Karpas-422 (cell line): ENCODE results near the gene DLL4. TPM values are rescaled to one million over a fixed set of nuclear protein-coding genes. Genes with fewer than 3 reads are reported as not detected.

ENCODE experiments used
- DNase-seq: peaks from one replicate; pipeline ENCODE4 v3.0.0-alpha.2; 2015
- H2AFZ ChIP-seq: fragments of 200-600 bp; sonication (generic); 2 replicates; pipeline ENCODE4 v1.6.1; 2014; ENCODE audit warnings: antibody characterized with exemption, low read length, mixed read lengths
- H3K27ac ChIP-seq: fragments of 200-600 bp; sonication (generic); 2 replicates; pipeline ENCODE4 v1.5.1; 2014; ENCODE audit warnings: mild to moderate bottlenecking, low read length, moderate library complexity
- H3K27me3 ChIP-seq: fragments of 200-600 bp; sonication (generic); 2 replicates; pipeline ENCODE4 v1.6.1; 2014; ENCODE audit warnings: low read length, mixed read lengths
- H3K36me3 ChIP-seq: fragments of 200-600 bp; sonication (generic); 2 replicates; pipeline ENCODE4 v1.6.1; 2014; ENCODE audit warnings: low read length, mixed read lengths; ENCODE audit not compliant: insufficient read depth
- H3K4me1 ChIP-seq: fragments of 200-600 bp; sonication (generic); 2 replicates; pipeline ENCODE4 v1.6.1; 2014; ENCODE audit warnings: mild to moderate bottlenecking, low read length, mixed read lengths
- H3K4me2 ChIP-seq: fragments of 200-600 bp; sonication (generic); 2 replicates; pipeline ENCODE4 v1.6.1; 2014; ENCODE audit warnings: low read length, low read depth, mild to moderate bottlenecking; ENCODE audit not compliant: poor library complexity, severe bottlenecking
- H3K4me3 ChIP-seq: fragments of 200-600 bp; sonication (generic); 2 replicates; pipeline ENCODE4 v1.5.1; 2014; ENCODE audit warnings: mild to moderate bottlenecking, antibody characterized with exemption, low read length, mixed read lengths
- H3K79me2 ChIP-seq: fragments of 200-600 bp; sonication (generic); 2 replicates; pipeline ENCODE4 v1.6.1; 2014; ENCODE audit warnings: mild to moderate bottlenecking, low read length, mixed read lengths
- H3K9ac ChIP-seq: fragments of 200-600 bp; sonication (generic); 2 replicates; pipeline ENCODE4 v1.6.0; 2014; ENCODE audit warnings: low read length
- H3K9me2 ChIP-seq: fragments of 200-600 bp; sonication (generic), shearing (Covaris generic); replicated peaks from 2 replicates; pipeline ENCODE4 v1.6.0; 2014; ENCODE audit warnings: mild to moderate bottlenecking, low read length, moderate library complexity; ENCODE audit not compliant: insufficient read depth
- H3K9me3 ChIP-seq: fragments of 300-700, 200-600 bp; sonication (generic); 2 replicates; pipeline ENCODE4 v1.6.1; 2014; ENCODE audit warnings: low read length, mixed read lengths
- H4K20me1 ChIP-seq: fragments of 200-600 bp; sonication (generic); 2 replicates; pipeline ENCODE4 v1.6.1; 2014; ENCODE audit warnings: mild to moderate bottlenecking, antibody characterized with exemption, low read length, low read depth; ENCODE audit not compliant: insufficient read depth
- total RNA-seq: library from RNA; depleted of rRNA; stranded (reverse); fragments of >200 nt; shearing (Covaris generic); gene quantifications from 2 replicates; pipeline ENCODE4 v1.2.3, GENCODE V29; 2014; ENCODE audit warnings: low replicate concordance

The DLL4 gene
- total RNA-seq, 1 experiment from 2014 or later = not detected

DNA sequence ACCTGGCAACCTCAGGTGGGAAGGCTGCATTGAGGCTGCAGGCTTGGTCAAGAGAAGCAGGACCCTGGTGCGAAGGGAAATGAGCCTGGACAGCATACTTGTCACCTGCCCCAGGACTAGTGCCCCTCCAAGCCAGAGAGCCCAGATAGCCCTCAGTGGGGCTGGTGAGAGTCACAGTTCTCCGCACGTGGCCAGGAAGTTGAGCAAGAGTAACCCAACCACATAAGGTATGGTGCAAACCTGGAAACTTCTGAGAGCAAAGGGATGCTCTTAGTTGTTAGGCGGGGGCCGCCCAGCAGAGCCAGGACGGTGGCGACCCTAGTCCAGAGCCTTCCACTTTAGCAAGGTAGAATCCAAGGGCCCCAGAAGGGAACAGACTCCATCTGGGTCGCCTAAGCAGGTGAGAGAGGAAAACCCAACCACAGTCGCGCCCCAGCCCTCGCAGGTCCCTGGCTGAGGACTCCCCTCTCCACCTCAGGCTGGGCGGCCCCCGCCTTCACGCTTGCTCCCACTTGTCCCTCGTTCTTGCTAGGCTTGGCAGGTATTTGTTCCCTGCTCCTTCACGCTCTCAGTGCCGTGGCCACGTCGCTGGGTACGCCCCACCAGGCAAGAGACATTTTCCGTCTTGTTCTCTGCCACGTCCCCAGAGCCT lies 36.0 kb upstream of the DLL4 start:
- no peak overlapping the region; the same call in 1 of the 2 replicates for H2AFZ ChIP-seq
- no peaks in the 10 kb centered on the region for H3K9me2 ChIP-seq
- DNase-seq = no peak
- peak overlapping the region; percentile 98 for H3K4me2 ChIP-seq
- 0 out of 2 replicates have a peak, but pooled peaks cover 3% of the 10 kb centered on the region for H3K36me3 ChIP-seq
- no peaks in the 10 kb centered on the region for H3K27me3 ChIP-seq
- H4K20me1 ChIP-seq = 0 out of 2 replicates have a peak, but pooled peaks cover 3% of the 10 kb centered on the region
- no peak overlapping the region for H3K27ac ChIP-seq
- peaks cover 17% of the 10 kb centered on the region for H3K79me2 ChIP-seq
- H3K9ac ChIP-seq = no peak overlapping the region
- peaks cover 28% of the 10 kb centered on the region for H3K4me1 ChIP-seq
- H3K4me3 ChIP-seq = no peak overlapping the region
- H3K9me3 ChIP-seq = no peaks in the 10 kb centered on the region

DNA sequence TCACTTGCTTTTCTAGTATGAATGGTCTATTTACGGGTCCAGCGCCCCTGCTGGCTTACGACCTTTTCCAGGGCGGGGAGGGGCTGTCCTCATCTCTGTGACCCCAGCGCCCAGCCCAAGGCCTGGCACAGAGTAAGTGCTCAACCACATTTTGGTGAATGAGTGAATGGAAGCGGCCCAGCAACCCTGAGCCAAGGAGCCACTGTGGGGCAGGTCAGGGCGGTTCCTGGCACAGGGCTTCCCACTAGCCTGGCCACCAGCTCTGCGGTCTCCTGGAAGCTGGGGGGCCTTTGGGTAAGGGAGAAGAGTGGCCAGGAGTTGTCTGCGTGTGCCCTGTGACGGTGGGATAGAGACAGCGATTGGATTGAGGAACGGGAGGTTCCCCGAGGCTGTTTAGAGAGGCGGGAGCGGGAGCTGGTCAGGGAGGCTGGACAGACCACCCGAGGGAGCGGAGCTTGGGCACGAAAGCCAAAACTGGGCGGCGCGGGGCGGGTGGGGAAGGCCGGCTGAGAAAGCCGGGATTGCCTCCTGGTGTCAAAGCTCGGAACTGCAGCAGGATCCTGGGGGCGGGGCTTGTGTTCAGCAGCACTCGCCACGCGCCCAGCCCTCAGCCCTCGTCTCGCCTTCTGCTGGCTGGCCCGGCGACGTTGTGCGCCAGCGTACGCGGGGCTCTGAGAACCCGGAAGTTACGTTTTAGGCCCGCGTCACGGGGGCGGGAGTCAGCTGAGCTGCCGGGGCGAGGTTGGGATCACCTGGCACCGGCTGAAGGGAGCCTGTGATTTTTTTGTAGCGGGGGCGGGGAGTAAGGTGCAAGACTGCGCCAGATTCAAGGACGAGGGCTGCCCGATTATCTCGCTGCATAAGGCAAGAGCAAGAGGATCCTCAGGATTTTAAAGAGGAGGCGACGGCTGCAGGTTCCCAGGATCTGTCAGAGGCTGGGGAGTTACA lies 35.1 kb upstream of the DLL4 start, which contains the start of gene VPS18:
Gene VPS18 (plus strand): TSS at position 718 of the 948 bp plus-strand sequence. CDS start 319 bp downstream, outside the sequence.
- Histone ChIP-seq H3K4me3 (peak within 1 kb of the TSS; percentile 88), H3K27ac (no peak within 1 kb of the TSS; the same call in 1 of the 2 replicates), H3K9ac (peak within 1 kb of the TSS; percentile 86), H3K9me2 (no peaks in the 10 kb centered on the region), H2AFZ (peak within 1 kb of the TSS; percentile 84), H3K27me3 (no peaks in the 10 kb centered on the region), H3K4me1 (peaks cover 28% of the 10 kb centered on the region), H4K20me1 (0 out of 2 replicates have a peak, but pooled peaks cover 3% of the 10 kb centered on the region), H3K36me3 (0 out of 2 replicates have a peak, but pooled peaks cover 3% of the 10 kb centered on the region), H3K9me3 (no peaks in the 10 kb centered on the region), H3K4me2 (peak within 1 kb of the TSS; percentile 98), H3K79me2 (peaks cover 17% of the 10 kb centered on the region)
- peak; percentile 99 for DNase-seq

DNA sequence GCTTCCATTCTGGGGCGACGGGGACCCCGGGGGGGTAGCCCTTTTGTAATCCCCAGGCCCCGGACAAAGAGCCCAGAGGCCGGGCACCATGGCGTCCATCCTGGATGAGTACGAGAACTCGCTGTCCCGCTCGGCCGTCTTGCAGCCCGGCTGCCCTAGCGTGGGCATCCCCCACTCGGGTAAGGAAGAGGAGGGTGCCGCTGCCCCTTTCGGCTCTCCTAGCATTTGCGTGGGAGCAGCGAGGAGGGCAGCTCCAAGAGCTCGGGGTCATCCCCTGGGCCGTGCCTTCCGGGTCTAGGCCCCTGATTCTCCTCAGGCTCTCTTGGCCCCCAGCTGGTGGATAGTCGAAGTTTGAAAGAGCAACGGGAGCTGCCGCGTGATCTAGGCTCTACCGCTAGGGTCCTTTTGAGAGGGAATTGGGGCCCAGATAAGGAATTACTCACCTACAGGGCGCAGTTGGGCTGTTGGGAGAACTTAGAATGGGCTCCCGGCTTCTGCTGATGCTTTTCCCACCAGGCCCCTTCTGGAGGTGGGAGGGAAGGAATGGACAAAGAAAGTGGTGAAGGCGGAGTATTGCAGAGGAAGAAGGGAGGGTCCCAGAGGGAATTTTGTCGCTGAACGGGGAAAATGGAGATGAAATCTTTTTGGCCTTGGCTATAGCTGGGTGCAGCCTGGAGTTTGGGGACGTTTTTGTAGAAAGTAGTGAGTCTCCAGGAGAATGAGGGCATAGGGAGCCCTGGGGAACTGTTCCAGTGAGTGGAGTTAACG lies 34.3 kb upstream of the DLL4 start:
- H3K27me3 ChIP-seq = no peaks in the 10 kb centered on the region
- H3K9me2 ChIP-seq = no peaks in the 10 kb centered on the region
- peak overlapping the region; percentile 88 for H3K4me3 ChIP-seq
- H3K79me2 ChIP-seq = peaks cover 17% of the 10 kb centered on the region
- H3K4me1 ChIP-seq = peaks cover 28% of the 10 kb centered on the region
- H3K9ac ChIP-seq = peak overlapping the region; percentile 86
- DNase-seq = peak; percentile 89
- no peak overlapping the region; the same call in 1 of the 2 replicates for H3K27ac ChIP-seq
- no peaks in the 10 kb centered on the region for H3K9me3 ChIP-seq
- peak overlapping the region; percentile 44 for H2AFZ ChIP-seq
- 0 out of 2 replicates have a peak, but pooled peaks cover 3% of the 10 kb centered on the region for H4K20me1 ChIP-seq
- 0 out of 2 replicates have a peak, but pooled peaks cover 3% of the 10 kb centered on the region for H3K36me3 ChIP-seq
- H3K4me2 ChIP-seq = peak overlapping the region; percentile 98

DNA sequence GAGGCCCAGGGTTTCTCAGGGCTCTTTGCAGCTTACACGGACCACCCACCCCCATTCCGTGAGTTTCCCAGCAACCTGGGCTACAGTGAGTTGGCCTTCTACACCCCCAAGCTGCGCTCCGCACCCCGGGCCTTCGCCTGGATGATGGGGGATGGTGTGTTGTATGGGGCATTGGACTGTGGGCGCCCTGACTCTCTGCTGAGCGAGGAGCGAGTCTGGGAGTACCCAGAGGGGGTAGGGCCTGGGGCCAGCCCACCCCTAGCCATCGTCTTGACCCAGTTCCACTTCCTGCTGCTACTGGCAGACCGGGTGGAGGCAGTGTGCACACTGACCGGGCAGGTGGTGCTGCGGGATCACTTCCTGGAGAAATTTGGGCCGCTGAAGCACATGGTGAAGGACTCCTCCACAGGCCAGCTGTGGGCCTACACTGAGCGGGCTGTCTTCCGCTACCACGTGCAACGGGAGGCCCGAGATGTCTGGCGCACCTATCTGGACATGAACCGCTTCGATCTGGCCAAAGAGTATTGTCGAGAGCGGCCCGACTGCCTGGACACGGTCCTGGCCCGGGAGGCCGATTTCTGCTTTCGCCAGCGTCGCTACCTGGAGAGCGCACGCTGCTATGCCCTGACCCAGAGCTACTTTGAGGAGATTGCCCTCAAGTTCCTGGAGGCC lies 29.5 kb upstream of the DLL4 start:
- peaks cover 15% of the 10 kb centered on the region for H3K4me1 ChIP-seq
- H3K79me2 ChIP-seq = peaks cover 21% of the 10 kb centered on the region
- no peaks in the 10 kb centered on the region for H3K27me3 ChIP-seq
- no peak overlapping the region for H3K4me2 ChIP-seq
- no peak overlapping the region for H3K4me3 ChIP-seq
- no peaks in the 10 kb centered on the region for H3K9me2 ChIP-seq
- H3K9me3 ChIP-seq = no peaks in the 10 kb centered on the region
- no peak overlapping the region for H3K27ac ChIP-seq
- H3K36me3 ChIP-seq = peaks cover 12% of the 10 kb centered on the region
- H4K20me1 ChIP-seq = 0 out of 2 replicates have a peak, but pooled peaks cover 7% of the 10 kb centered on the region
- H3K9ac ChIP-seq = no peak overlapping the region
- no peak overlapping the region for H2AFZ ChIP-seq
- DNase-seq = no peak

DNA sequence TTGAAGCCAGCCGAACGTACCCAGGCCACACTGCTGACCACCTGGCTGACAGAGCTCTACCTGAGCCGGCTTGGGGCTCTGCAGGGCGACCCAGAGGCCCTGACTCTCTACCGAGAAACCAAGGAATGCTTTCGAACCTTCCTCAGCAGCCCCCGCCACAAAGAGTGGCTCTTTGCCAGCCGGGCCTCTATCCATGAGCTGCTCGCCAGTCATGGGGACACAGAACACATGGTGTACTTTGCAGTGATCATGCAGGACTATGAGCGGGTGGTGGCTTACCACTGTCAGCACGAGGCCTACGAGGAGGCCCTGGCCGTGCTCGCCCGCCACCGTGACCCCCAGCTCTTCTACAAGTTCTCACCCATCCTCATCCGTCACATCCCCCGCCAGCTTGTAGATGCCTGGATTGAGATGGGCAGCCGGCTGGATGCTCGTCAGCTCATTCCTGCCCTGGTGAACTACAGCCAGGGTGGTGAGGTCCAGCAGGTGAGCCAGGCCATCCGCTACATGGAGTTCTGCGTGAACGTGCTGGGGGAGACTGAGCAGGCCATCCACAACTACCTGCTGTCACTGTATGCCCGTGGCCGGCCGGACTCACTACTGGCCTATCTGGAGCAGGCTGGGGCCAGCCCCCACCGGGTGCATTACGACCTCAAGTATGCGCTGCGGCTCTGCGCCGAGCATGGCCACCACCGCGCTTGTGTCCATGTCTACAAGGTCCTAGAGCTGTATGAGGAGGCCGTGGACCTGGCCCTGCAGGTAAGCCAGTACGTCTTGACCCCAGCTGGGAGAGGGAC lies 28.7 kb upstream of the DLL4 start:
- no peaks in the 10 kb centered on the region for H3K27me3 ChIP-seq
- no peak overlapping the region for H3K4me2 ChIP-seq
- H3K9me3 ChIP-seq = no peaks in the 10 kb centered on the region
- no peak overlapping the region for H3K4me3 ChIP-seq
- H3K9me2 ChIP-seq = no peaks in the 10 kb centered on the region
- peaks cover 10% of the 10 kb centered on the region for H3K4me1 ChIP-seq
- H2AFZ ChIP-seq = no peak overlapping the region
- DNase-seq = no peak
- H3K36me3 ChIP-seq = peaks cover 12% of the 10 kb centered on the region
- H3K79me2 ChIP-seq = peaks cover 13% of the 10 kb centered on the region
- H3K27ac ChIP-seq = no peak overlapping the region
- H3K9ac ChIP-seq = no peak overlapping the region
- H4K20me1 ChIP-seq = 0 out of 2 replicates have a peak, but pooled peaks cover 4% of the 10 kb centered on the region

DNA sequence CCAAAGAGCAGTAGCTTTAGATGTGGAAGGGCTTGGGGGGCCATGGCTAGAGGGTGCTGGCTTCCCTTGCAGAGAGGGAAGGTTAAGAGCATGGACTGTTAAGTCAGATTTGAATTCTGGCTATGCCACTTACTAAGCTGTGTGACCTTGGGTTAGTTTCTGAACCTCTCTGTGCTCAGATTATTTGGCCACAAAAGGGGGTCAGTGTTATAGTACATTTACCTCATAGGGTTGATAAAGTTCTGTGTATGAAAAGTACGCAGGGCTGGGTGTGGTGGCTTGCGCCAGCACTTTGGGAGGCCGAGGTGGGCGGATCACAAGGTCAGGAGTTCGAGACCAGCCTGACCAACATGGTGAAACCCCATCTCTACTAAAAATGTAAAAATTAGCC lies 28.1 kb upstream of the DLL4 start:
- H3K4me2 ChIP-seq = no peak overlapping the region
- no peaks in the 10 kb centered on the region for H3K9me3 ChIP-seq
- no peak for DNase-seq
- H3K9ac ChIP-seq = no peak overlapping the region
- H3K9me2 ChIP-seq = no peaks in the 10 kb centered on the region
- H2AFZ ChIP-seq = no peak overlapping the region
- H3K36me3 ChIP-seq = peaks cover 11% of the 10 kb centered on the region
- H4K20me1 ChIP-seq = 0 out of 2 replicates have a peak, but pooled peaks cover 3% of the 10 kb centered on the region
- H3K4me1 ChIP-seq = peaks cover 7% of the 10 kb centered on the region
- H3K79me2 ChIP-seq = peaks cover 7% of the 10 kb centered on the region
- H3K4me3 ChIP-seq = no peak overlapping the region
- H3K27me3 ChIP-seq = no peaks in the 10 kb centered on the region
- no peak overlapping the region for H3K27ac ChIP-seq
